HEK293 (cell line): Measurements from ENCODE around the gene GOLT1B.

ENCODE experiments used
- CTCF ChIP-seq: fragments of 450-650 bp; formaldehyde crosslinking; IDR thresholded peaks from 2 replicates; pipeline ENCODE4 v1.5.1; 2016; ENCODE audit warnings: missing biosample characterization, missing genetic modification characterization
- REST ChIP-seq: fragments of 450-650 bp; formaldehyde crosslinking; IDR thresholded peaks from 2 replicates; pipeline ENCODE4 v1.5.1; 2016; ENCODE audit warnings: missing biosample characterization, missing genetic modification characterization
- SETDB1 ChIP-seq: IDR thresholded peaks from one replicate; pipeline ENCODE4 v1.6.1; 2017; ENCODE audit warnings: mild to moderate bottlenecking, low read length, moderate library complexity, mixed read lengths; ENCODE audit not compliant: insufficient read length
- ZBTB11 ChIP-seq: fragments of 450-650 bp; formaldehyde crosslinking; conservative IDR thresholded peaks from 2 replicates; pipeline ENCODE4 v1.5.1; 2016; ENCODE audit warnings: low read depth, missing biosample characterization, missing genetic modification characterization
- ZFP69B ChIP-seq: fragments of 450-650 bp; formaldehyde crosslinking; IDR thresholded peaks from 2 replicates; pipeline ENCODE4 v1.5.1; 2016; ENCODE audit warnings: missing biosample characterization, missing genetic modification characterization
- ZNF138 ChIP-seq: fragments of 450-650 bp; formaldehyde crosslinking; IDR thresholded peaks from 2 replicates; pipeline ENCODE4 v1.5.1; 2016; ENCODE audit warnings: missing biosample characterization, missing genetic modification characterization, borderline replicate concordance
- ZNF140 ChIP-seq: fragments of 450-650 bp; formaldehyde crosslinking; IDR thresholded peaks from 2 replicates; pipeline ENCODE4 v1.5.1; 2016; ENCODE audit warnings: missing biosample characterization, missing genetic modification characterization
- ZNF157 ChIP-seq: fragments of 450-650 bp; formaldehyde crosslinking; IDR thresholded peaks from 2 replicates; pipeline ENCODE4 v1.5.1; 2016; ENCODE audit warnings: missing biosample characterization, missing genetic modification characterization
- ZSCAN4 ChIP-seq: fragments of 450-650 bp; formaldehyde crosslinking; IDR thresholded peaks from 2 replicates; pipeline ENCODE4 v1.5.1; 2017; ENCODE audit warnings: missing biosample characterization, missing genetic modification characterization

- TF ChIP-seq ZSCAN4 (tag by site-specific recombination) (no peak), ZNF138 (tag by site-specific recombination) (no peak), CTCF (tag by site-specific recombination) (no peak), ZNF157 (no peak), SETDB1 (no peak), ZBTB11 (no peak), REST (no peak), ZFP69B (tag by site-specific recombination) (no peak), ZNF140 (tag by site-specific recombination) (no peak)
Observed at GRCh38 chr12:21521541-21521940, 20.0 kb downstream of the GOLT1B start.
